Left lobe of liver (tissue), 1 donor: Measurements from ENCODE around the gene DEFB129. TPM values are rescaled to one million over a fixed set of nuclear protein-coding genes. Genes with fewer than 3 reads are reported as not detected.

Experiments used
- total RNA-seq: library from RNA; stranded (reverse); gene quantifications from one replicate; pipeline ENCODE4 v1.2.1, GENCODE V29; 2021
- donor health status: DM: no; HTN: yes; CAD: no.

Gene DEFB129
- total RNA-seq, 1 donor from 2014 or later, result not detected

Other genes starting within 250 kb of the DEFB129 start
- not detected for gene DEFB125, start 139.6 kb upstream of the DEFB129 start, total RNA-seq
- gene DEFB126, start 84.7 kb upstream of the DEFB129 start, total RNA-seq, result not detected
- not detected for gene DEFB127, start 69.8 kb upstream of the DEFB129 start, total RNA-seq
- gene DEFB128, start 37.5 kb upstream of the DEFB129 start, total RNA-seq, result not detected
- gene DEFB132, start 30.5 kb downstream of the DEFB129 start, total RNA-seq, result 0.15 TPM
- 2.0 TPM for gene C20orf96, start 63.5 kb downstream of the DEFB129 start, total RNA-seq
- gene ZCCHC3, start 70.3 kb downstream of the DEFB129 start, total RNA-seq, result 5.6 TPM
- gene SOX12, start 98.3 kb downstream of the DEFB129 start, total RNA-seq, result 5.6 TPM
- 3.1 TPM for gene NRSN2, start 119.9 kb downstream of the DEFB129 start, total RNA-seq
- 18.3 TPM for gene TRIB3, start 153.5 kb downstream of the DEFB129 start, total RNA-seq
- gene RBCK1, start 181.0 kb downstream of the DEFB129 start, total RNA-seq, result 73.9 TPM
- gene TBC1D20, start 235.3 kb downstream of the DEFB129 start, total RNA-seq, result 12.6 TPM